Measurements from ENCODE around the gene HUS1B. TPM values are rescaled to one million over a fixed set of nuclear protein-coding genes. Genes with fewer than 3 reads are reported as not detected.

Gene HUS1B
- total RNA-seq, 1 experiment from 2014 or later, result 1.1 TPM

- peak; percentile 44 for ATAC-seq
- TF ChIP-seq TEAD1 (CRISPR knock-in tag; IDR thresholded peaks at IDR 0.05) (0 out of 2 replicates have a peak, but pooled peaks have one; percentile 41), E2F5 (CRISPR knock-in tag; IDR thresholded peaks at IDR 0.05) (no peak)
- Mint-ChIP-seq H3K27me3 (ENCODE audit: low read depth) (no peaks in the 10 kb centered on the region), H3K27ac (peak overlapping the region; percentile 92), H3K4me1 (peaks cover 68% of the 10 kb centered on the region), H3K4me3 (peak overlapping the region; percentile 28), H3K36me3 (peaks cover 5% of the 10 kb centered on the region; the same call in 1 of the 2 replicates), H3K9me3 (no peaks in the 10 kb centered on the region)
- ChIA-PET POLR2A (interaction anchor here (0.8 to 1.2 kb wide), 2 partner anchors 20 to 29 kb away, joined by 3 to 4 read pairs; no protein-coding TSS in a partner anchor), CTCF (interaction anchor here (0.6 to 2.3 kb wide), 8 partner anchors 9 to 757 kb away, joined by 3 to 19 read pairs (median 6); partner anchors contain the start of gene EXOC2)
- DNase-seq (ENCODE audit: low spot score), result no peak
Observed at GRCh38 chr6:680251-680650, 23.4 kb upstream of the HUS1B start.

GRCh38 chr6:679282-679681, 22.4 kb upstream of the HUS1B start:
- peaks cover 72% of the 10 kb centered on the region for H3K4me1 Mint-ChIP-seq
- ChIA-PET POLR2A (no interaction called here), CTCF (interaction anchor here (0.8 to 2.3 kb wide), 7 partner anchors 10 to 86 kb away, joined by 3 to 19 read pairs (median 8); no protein-coding TSS in a partner anchor)
- ATAC-seq (no peak), DNase-seq (ENCODE audit: low spot score) (no peak)
- no peaks in the 10 kb centered on the region for H3K9me3 Mint-ChIP-seq
- H3K27me3 Mint-ChIP-seq (ENCODE audit: low read depth), result no peaks in the 10 kb centered on the region
- no peak for TF ChIP-seq NR2C2 (CRISPR knock-in tag; IDR thresholded peaks at IDR 0.05)
- TF ChIP-seq ZNF396 (CRISPR knock-in tag; IDR thresholded peaks at IDR 0.05; ENCODE audit: borderline replicate concordance), result no peak
- TF ChIP-seq ATF2 (CRISPR knock-in tag; IDR thresholded peaks at IDR 0.05; ENCODE audit: borderline replicate concordance, low read depth), result no peak
- TF ChIP-seq ATF3 (CRISPR knock-in tag; conservative IDR thresholded peaks at IDR 0.05), result no peak
- no peak for TF ChIP-seq FOXK1 (CRISPR knock-in tag; IDR thresholded peaks at IDR 0.05)
- TF ChIP-seq ZNF532 (CRISPR knock-in tag; IDR thresholded peaks at IDR 0.05; ENCODE audit: borderline replicate concordance), result no peak
- TF ChIP-seq SOX15 (CRISPR knock-in tag; IDR thresholded peaks at IDR 0.05), result no peak
- TF ChIP-seq SMAD4 (CRISPR knock-in tag; IDR thresholded peaks at IDR 0.05), result no peak
- TF ChIP-seq ETV6 (CRISPR knock-in tag; IDR thresholded peaks at IDR 0.05), result no peak
- no peak for TF ChIP-seq PRRX2 (CRISPR knock-in tag; IDR thresholded peaks at IDR 0.05)
- no peak for TF ChIP-seq SMAD3 (CRISPR knock-in tag; IDR thresholded peaks at IDR 0.05; ENCODE audit: borderline replicate concordance)
- TF ChIP-seq RORB (CRISPR knock-in tag; IDR thresholded peaks at IDR 0.05), result no peak
- TF ChIP-seq CTCF (IDR thresholded peaks at IDR 0.05), result no peak
- peaks cover 5% of the 10 kb centered on the region; the same call in 1 of the 2 replicates for H3K36me3 Mint-ChIP-seq
- peak overlapping the region; percentile 7; the same call in 1 of the 2 replicates for H3K4me3 Mint-ChIP-seq
- peak overlapping the region; percentile 64 for H3K27ac Mint-ChIP-seq
